Inflammatory macrophage (primary cell): ENCODE measurements around the gene ROBO1.

ENCODE experiments used
- DNase-seq, 2 donors: peaks; one replicate each; pipeline ENCODE4 v3.0.0-alpha.2; 2020 to 2022

The ROBO1 gene

GRCh38 chr3:79436387-79436786 is 331.4 kb downstream of the ROBO1 start:
- no peak for DNase-seq

GRCh38 chr3:79427081-79427480 is 340.7 kb downstream of the ROBO1 start:
- DNase-seq = no peak

- DNase-seq = no peak
These were observed 343.0 kb downstream of the ROBO1 start for GRCh38 chr3:79424811-79425210.

- DNase-seq = no peak
These were observed 344.4 kb downstream of the ROBO1 start for GRCh38 chr3:79423417-79423816.

- DNase-seq = no peak
These were observed 346.5 kb downstream of the ROBO1 start for GRCh38 chr3:79421273-79421672.

GRCh38 chr3:79418855-79419621 is 348.8 kb downstream of the ROBO1 start:
- DNase-seq = no peak

- DNase-seq = no peak
These were observed 352.4 kb downstream of the ROBO1 start for GRCh38 chr3:79415356-79415755.

- no peak for DNase-seq
These were observed 353.0 kb downstream of the ROBO1 start for GRCh38 chr3:79414806-79415205.

GRCh38 chr3:79414035-79414434 is 353.8 kb downstream of the ROBO1 start:
- DNase-seq = no peak

GRCh38 chr3:79412537-79412936 is 355.3 kb downstream of the ROBO1 start:
- DNase-seq = no peak

GRCh38 chr3:79410617-79411016 is 357.2 kb downstream of the ROBO1 start:
- no peak for DNase-seq

GRCh38 chr3:79410136-79410535 is 357.7 kb downstream of the ROBO1 start:
- DNase-seq = no peak

GRCh38 chr3:79406175-79406574 is 361.6 kb downstream of the ROBO1 start:
- no peak for DNase-seq

- DNase-seq = no peak
These were observed 362.6 kb downstream of the ROBO1 start for GRCh38 chr3:79405183-79405582.

GRCh38 chr3:79396595-79396994 is 371.2 kb downstream of the ROBO1 start:
- DNase-seq = no peak

GRCh38 chr3:79392479-79392878 is 375.3 kb downstream of the ROBO1 start:
- DNase-seq = no peak

GRCh38 chr3:79390352-79390751 is 377.4 kb downstream of the ROBO1 start:
- no peak for DNase-seq

- DNase-seq = no peak
These were observed 382.6 kb downstream of the ROBO1 start for GRCh38 chr3:79385211-79385610.

- no peak for DNase-seq
These were observed 384.3 kb downstream of the ROBO1 start for GRCh38 chr3:79383402-79384012.

- DNase-seq = no peak
These were observed 387.2 kb downstream of the ROBO1 start for GRCh38 chr3:79380581-79380980.

GRCh38 chr3:79378064-79378463 is 389.7 kb downstream of the ROBO1 start:
- DNase-seq = no peak

GRCh38 chr3:79369306-79369705 is 398.5 kb downstream of the ROBO1 start:
- no peak for DNase-seq

GRCh38 chr3:79368403-79368802 is 399.4 kb downstream of the ROBO1 start:
- DNase-seq = no peak

GRCh38 chr3:79367803-79368202 is 400.0 kb downstream of the ROBO1 start:
- no peak for DNase-seq

GRCh38 chr3:79367066-79367465 is 400.7 kb downstream of the ROBO1 start:
- DNase-seq = no peak
